GM19463 (cell line): ENCODE results near the gene ARHGAP45.

Experiments used
- ATAC-seq: cut with Tn5 transposase; IDR thresholded peaks from one replicate; pipeline ENCODE4 v1.9.1; 2021; ENCODE audit warnings: mild to moderate bottlenecking, moderate library complexity; ENCODE audit not compliant: unreplicated experiment

ARHGAP45 gene

DNA sequence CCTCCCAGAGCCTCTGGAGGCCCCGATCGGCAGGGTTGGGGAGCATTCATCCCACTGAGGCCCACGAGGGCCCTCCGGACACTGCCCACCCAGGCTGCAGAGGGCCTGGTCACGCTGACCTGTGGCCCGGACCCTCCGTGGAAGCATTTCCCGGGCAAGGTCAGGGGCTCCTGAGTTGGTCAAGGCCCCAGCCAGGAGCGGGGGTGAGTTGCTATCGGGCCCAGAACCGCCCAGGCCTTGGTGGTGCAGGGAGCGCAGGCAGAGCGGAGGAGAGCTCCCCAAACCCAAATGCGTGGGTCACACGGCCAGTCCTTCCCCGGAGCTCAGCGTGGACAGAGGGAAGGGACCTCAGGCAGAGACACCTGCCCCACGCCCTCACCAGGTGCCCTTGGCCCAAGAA is 62.6 kb downstream of the ARHGAP45 start:
- no peak for ATAC-seq

DNA sequence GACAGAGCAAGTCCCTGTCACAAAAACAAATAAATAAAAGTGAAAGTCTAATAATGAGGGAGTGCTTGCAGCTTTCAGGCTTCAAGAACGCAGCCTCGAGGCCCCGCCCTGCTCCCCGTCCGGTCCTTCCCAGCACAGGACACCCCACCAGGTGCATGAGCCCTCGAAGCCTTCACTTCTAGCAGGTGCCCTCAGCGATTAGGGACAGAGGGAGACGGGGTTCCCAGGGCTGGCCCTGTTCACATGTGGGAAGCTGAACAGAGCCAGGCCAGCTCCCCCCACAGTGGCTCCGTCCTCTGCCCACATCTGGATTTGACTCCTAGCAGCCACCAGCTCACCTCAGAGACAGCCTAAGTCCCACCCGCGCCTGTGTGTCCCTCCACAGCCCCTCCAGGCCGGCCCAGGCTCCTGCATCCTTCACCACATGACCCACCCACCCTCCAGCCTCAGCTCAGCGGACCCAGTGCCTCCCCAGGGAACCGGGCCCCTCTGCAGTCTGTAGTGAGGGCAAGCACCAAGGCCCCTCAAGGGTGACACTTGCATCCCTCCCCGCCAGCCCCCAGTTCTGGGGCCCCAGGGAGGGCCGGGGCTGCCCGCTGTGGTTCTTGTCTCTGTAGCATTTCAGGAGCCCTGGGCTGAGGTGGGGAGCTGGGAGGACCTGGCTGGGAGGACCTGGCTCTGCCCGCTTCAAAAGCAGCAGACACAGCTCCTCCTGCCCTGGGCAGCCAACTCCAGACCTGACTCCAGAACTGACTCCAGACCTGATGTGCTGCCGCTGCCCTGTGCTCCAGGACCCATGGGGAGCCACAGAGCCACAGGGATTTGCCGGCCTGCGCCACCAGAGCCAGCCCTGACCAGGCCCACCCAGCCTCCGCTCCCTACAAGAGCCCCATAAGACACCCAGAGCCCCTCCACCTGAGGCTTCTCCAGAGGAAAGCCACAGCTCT is 64.1 kb downstream of the ARHGAP45 start:
- ATAC-seq, result no peak

DNA sequence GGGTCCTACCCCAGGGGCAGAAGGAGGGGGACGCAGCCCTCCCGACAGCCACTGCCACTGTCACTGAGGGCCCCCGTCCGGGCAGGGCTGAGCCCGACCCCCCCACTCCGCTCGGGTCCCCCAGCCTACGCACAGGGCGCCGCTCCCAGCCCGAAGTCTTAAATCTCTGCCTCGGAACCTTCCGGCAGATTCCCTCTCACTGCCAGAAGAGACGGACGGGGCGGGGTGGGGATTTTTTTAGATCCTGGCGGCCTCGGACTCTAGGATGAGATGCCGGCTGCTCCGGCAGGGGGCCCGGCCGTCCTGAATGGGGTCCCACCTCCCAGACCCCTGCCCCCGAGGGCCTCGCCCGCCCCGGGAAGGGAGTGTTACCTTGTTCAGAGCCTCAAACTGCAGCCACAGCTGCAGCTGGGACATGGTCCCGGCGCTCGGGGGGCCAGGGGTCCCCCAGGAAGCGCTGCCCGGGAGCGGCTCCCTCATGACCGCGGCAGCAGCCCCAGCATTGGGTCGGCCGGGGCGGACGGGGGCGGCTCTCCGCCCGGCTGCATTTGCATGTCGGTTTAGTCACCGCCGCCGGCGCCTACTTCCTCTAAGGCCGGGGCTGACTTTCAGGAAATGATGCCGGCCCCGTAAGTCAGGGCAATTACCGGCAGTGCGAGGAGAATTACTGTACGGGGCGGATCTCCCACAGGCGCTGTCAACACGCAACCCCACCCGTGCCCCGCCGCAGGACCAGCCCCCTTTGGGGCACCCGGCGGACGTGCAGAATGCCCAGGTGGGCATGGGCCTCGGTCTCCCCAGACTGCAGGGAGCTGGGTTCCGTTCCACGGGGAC is 65.0 kb downstream of the ARHGAP45 start:
- ATAC-seq, result peak; percentile 55

DNA sequence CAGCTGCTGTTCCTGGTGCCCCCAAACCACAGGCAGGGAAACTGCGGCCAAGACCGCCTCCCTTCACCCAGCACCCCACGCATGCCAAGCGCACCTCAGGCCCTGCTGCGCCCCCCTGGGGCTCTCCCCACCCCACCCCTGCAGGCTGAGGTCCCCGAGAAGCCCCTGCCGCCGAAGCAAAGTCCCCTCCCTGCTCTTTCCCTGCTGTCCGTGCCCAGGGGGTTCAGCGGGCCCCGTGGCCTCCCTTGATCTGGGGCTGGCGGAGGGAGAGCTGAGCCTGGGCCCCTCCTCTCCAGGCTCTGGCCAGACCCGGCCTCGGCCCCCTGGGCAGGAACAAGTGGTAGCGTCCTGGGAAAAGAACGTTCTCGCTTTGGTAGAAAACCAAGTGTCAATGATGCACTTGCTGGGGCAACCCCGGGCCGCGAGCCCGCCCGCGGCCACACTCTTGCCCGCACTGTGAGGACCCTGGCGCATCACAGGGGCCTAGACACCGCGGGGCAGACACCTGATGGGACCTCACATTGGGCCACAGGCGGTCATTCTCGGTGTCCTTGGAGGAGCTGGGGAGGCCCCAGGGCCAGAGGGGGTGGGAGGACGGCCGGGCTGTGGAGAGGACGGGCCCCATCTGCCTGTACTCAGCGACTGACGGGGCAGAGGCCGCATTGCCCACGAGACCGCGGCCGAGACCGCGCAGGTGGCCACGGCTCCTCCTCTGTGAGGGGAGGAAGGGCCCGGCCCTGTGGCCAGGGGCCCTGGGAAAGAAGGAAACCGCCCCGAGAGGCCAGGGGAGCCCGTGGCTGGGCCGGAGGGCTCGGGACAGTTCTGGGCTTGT is 65.8 kb downstream of the ARHGAP45 start:
- no peak for ATAC-seq

DNA sequence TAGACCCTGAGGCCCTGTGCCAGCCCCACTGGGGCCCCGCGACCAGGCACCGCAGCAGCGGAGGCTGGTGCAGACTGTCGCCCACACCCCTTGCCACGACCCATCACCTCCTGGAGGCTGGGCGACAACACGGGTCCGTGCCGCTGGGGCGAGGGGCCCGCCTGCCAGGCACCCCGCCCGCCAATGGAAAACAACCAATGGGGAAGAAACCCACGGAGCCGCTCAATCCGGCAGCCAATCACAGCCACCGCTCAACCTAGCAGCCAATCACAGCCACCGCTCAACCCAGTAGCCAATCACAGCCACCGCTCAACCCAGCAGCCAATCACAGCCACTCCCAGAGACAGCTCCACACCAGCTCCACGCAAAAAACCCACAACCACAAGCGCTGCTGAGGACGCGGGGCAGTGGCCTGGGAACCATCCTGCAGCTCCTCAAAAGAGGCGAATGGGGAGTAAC is 66.5 kb downstream of the ARHGAP45 start:
- peak; percentile 57 for ATAC-seq

DNA sequence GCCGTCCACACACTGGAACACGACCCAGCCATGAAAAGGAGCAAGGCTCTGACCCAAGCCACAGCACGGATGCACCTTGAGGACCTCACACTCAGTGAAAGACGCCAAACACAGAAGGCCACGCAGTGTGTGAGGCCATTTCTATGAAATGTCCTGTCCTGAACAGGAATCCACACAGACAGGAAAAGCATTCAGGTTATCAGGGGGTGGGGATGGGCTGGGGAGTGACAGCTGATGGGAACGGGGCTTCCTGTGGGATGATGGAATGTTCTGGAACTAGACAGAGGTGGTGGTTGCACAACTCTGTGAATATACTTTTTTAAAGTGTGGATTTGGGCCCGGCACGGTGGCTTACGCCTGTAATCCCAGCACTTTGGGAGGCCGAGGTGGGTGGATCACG is 67.5 kb downstream of the ARHGAP45 start:
- no peak for ATAC-seq

DNA sequence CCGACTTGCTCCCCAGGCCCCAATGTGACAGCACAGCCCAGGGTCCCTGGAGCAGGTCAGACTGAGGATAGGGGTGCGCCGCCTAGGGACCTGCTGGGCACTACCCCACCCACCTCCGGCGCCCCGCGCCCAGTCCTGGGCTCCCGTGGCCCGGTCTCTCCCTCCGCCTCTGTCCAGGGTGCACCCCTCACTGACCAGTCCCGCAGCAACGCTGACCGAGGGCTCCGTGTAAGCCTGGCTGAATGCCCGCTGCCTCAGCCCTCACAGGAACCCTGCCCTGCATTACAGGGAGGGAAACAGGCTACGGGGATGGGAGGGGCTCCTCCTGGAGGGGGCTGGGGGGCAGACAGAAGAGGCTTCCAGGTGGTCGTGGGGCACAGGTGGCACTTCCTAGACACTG is 68.5 kb downstream of the ARHGAP45 start:
- ATAC-seq, result no peak

DNA sequence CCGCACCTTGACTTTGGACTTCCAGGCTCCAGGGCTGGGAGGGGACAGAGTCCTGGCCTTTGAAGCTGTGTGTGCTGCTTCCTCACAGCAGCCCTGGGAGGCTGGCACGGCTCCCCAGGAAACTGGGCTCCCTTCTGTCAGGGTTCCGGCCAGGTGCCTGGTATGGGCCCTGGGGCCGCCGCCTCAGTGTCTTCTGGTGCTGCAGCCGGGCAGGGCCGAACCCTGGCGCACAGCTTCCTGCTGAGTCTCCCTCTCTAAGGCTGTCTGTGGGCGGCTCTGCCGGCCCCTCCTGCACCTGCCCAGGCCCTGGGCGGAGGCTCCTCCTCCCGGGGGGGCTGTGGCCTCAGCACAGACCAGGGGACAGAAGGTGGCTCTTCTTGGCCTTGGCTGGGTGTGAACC is 69.2 kb downstream of the ARHGAP45 start:
- no peak for ATAC-seq
